GM10248 (cell line): Measurements from ENCODE around the gene GGT6.

Source experiments
- CTCF ChIA-PET: fragments of 300-600 bp; sonication (Branson Sonifier 250); formaldehyde crosslinking; extraction: SDS; loops from one replicate; lab custom pipeline; 2021; ENCODE audit warnings: antibody characterized with exemption; lab: Yijun Ruan, JAX
- POLR2A ChIA-PET: fragments of 350-650 bp; sonication (Branson Sonifier 250); formaldehyde crosslinking; extraction: SDS; loops from one replicate; lab custom pipeline; 2020; ENCODE audit warnings: antibody characterized with exemption; lab: Yijun Ruan, JAX
- DNase-seq: peaks from one replicate; pipeline ENCODE4 v3.0.0; 2012; ENCODE audit errors: extremely low spot score
- CTCF ChIP-seq: IDR thresholded peaks from 2 replicates; pipeline ENCODE4 v1.5.1; 2012; ENCODE audit warnings: mild to moderate bottlenecking, low read depth; ENCODE audit errors: extremely low read depth, missing control alignments, control extremely low read depth

GGT6 gene

GRCh38 chr17:4542003-4542725, 18.2 kb downstream of the GGT6 start:
- ChIA-PET CTCF (no interaction called here), POLR2A (no interaction called here)
- no peak for TF ChIP-seq CTCF
- no peak for DNase-seq

- DNase-seq, result no peak
- ChIA-PET CTCF (no interaction called here), POLR2A (no interaction called here)
- no peak for TF ChIP-seq CTCF
These were observed 18.9 kb downstream of the GGT6 start for GRCh38 chr17:4541328-4542002.

GRCh38 chr17:4540687-4541327, 19.6 kb downstream of the GGT6 start:
- DNase-seq, result no peak
- CTCF ChIA-PET, result no interaction called here
- POLR2A ChIA-PET, result no interaction called here
- no peak for TF ChIP-seq CTCF

GRCh38 chr17:4540224-4540651, 20.1 kb downstream of the GGT6 start:
- POLR2A ChIA-PET, result no interaction called here
- CTCF ChIA-PET, result no interaction called here
- no peak for TF ChIP-seq CTCF
- no peak for DNase-seq

GRCh38 chr17:4539576-4540223, 20.7 kb downstream of the GGT6 start:
- no peak for DNase-seq
- no peak for TF ChIP-seq CTCF
- ChIA-PET POLR2A (no interaction called here), CTCF (interaction anchor here (0.9 kb wide), 1 partner anchor 12 kb away, joined by 3 read pairs; no protein-coding TSS in a partner anchor)

GRCh38 chr17:4539025-4539424, 21.4 kb downstream of the GGT6 start:
- ChIA-PET CTCF (interaction anchor here (0.9 to 1.3 kb wide), 2 partner anchors 11 to 118 kb away, joined by 3 read pairs; no protein-coding TSS in a partner anchor), POLR2A (interaction anchor here (0.6 kb wide), 1 partner anchor 532 kb away, joined by 4 read pairs; no protein-coding TSS in a partner anchor)
- no peak for DNase-seq
- no peak for TF ChIP-seq CTCF
